GM12878 (cell line): ENCODE data around the gene ST8SIA1. TPM values are rescaled to one million over a fixed set of nuclear protein-coding genes. Genes with fewer than 3 reads are reported as not detected.

Source experiments
- ATAC-seq: fragments of 200-7000 bp; cut with Tn5 transposase; 3 replicates; pipeline ENCODE4 v1.9.1; 2020; ENCODE audit warnings: mild to moderate bottlenecking, moderate library complexity
- BruUV-seq: library from RNA; stranded (reverse); fragments of 400-500 nt; replicated peaks from 2 replicates; lab custom pipeline; 2021; lab: Mats Ljungman, UMichigan
- CTCF ChIA-PET: fragments of 300-600 bp; sonication (Branson Sonifier 250); formaldehyde crosslinking; extraction: SDS; loops from one replicate; lab custom pipeline; 2021; ENCODE audit warnings: inconsistent platforms; lab: Yijun Ruan, JAX
- POLR2A ChIA-PET: fragments of 350-600 bp; formaldehyde crosslinking; extraction: SDS; loops from one replicate; lab custom pipeline; 2021; ENCODE audit warnings: inconsistent platforms; lab: Charles Lee
- RAD21 ChIA-PET: fragments of 300-600 bp; sonication (Branson Sonifier 250); formaldehyde crosslinking; loops from one replicate; lab custom pipeline; 2023; ENCODE audit warnings: antibody characterized with exemption; ENCODE audit not compliant: unreplicated experiment; lab: Charles Lee
- SMC1A ChIA-PET: fragments of 300-600 bp; sonication (Branson Sonifier 250); formaldehyde crosslinking; loops from one replicate; lab custom pipeline; 2023; ENCODE audit not compliant: unreplicated experiment, uncharacterized antibody; lab: Charles Lee
- DNase-seq: peaks from one replicate; pipeline ENCODE4 v3.0.0-alpha.2; 2011; ENCODE audit warnings: low read depth, low spot score
- FAIRE-seq: peaks from 3 replicates; lab custom pipeline; 2011; peaks lifted over from hg19 to GRCh38; lab: Jason Lieb, UNC
- H2AFZ ChIP-seq: 2 replicates; pipeline ENCODE4 v1.6.0; 2011; ENCODE audit warnings: low read depth, low read length, control low read depth; ENCODE audit not compliant: control insufficient read depth
- H3K27ac ChIP-seq: 2 replicates; pipeline ENCODE4 v1.5.1; 2011; ENCODE audit warnings: control low read depth; ENCODE audit not compliant: control insufficient read depth, insufficient read depth
- H3K27me3 ChIP-seq, 2 experiments: replicated peaks in 1 of 2; 2 replicates each; pipeline versions ENCODE4 v1.6.0 to v1.6.1; 2011; ENCODE audit warnings: low read length in 1 of 2; ENCODE audit not compliant: control insufficient read depth in 2 of 2, insufficient read depth in 2 of 2
- H3K36me3 ChIP-seq, 2 experiments: 2 replicates each; pipeline ENCODE4 v1.5.1; 2011; ENCODE audit warnings: low read length in 1 of 2; ENCODE audit not compliant: control insufficient read depth in 2 of 2, insufficient read depth in 2 of 2
- H3K4me1 ChIP-seq: 2 replicates; pipeline ENCODE4 v1.6.1; 2011; ENCODE audit warnings: mild to moderate bottlenecking, low read length, moderate library complexity, mixed read lengths; ENCODE audit not compliant: control insufficient read depth, insufficient read depth
- H3K4me2 ChIP-seq: 2 replicates; pipeline ENCODE4 v1.6.0; 2011; ENCODE audit warnings: control low read depth; ENCODE audit not compliant: control insufficient read depth, insufficient read depth
- H3K4me3 ChIP-seq: fragments of 200-600 bp; sonication (generic); 2 replicates; pipeline ENCODE4 v1.5.1; 2016
- H3K79me2 ChIP-seq: 2 replicates; pipeline ENCODE4 v1.6.0; 2011; ENCODE audit warnings: low read length; ENCODE audit not compliant: control insufficient read depth, insufficient read depth
- H3K9ac ChIP-seq: 2 replicates; pipeline ENCODE4 v1.8.0; 2011; ENCODE audit warnings: low read length, control low read depth, mixed read lengths; ENCODE audit not compliant: control insufficient read depth, insufficient read depth
- H3K9me3 ChIP-seq: replicated peaks from 3 replicates; pipeline ENCODE4 v1.5.1; 2011; ENCODE audit warnings: mild to moderate bottlenecking, low read length; ENCODE audit not compliant: control insufficient read depth, insufficient read depth
- H4K20me1 ChIP-seq: 2 replicates; pipeline ENCODE4 v1.6.0; 2011; ENCODE audit not compliant: control insufficient read depth, insufficient read depth
- EGR1 ChIP-seq, 2 experiments: IDR thresholded peaks; 1 replicate in 1 of 2; 2 replicates in 1 of 2; pipeline ENCODE4 v1.6.1; 2011 to 2012; ENCODE audit warnings: low read depth in 2 of 2, low read length in 2 of 2, borderline replicate concordance in 1 of 2, mild to moderate bottlenecking in 1 of 2, moderate library complexity in 1 of 2
- PAX5 ChIP-seq: IDR thresholded peaks from 2 replicates; pipeline ENCODE4 v1.6.1; 2011; ENCODE audit warnings: low read depth, low read length, borderline replicate concordance
- REST ChIP-seq: IDR thresholded peaks from 2 replicates; pipeline ENCODE4 v1.6.1; 2012; ENCODE audit warnings: mild to moderate bottlenecking, low read depth, low read length
- in situ Hi-C: fragments of 300-500 bp; cut with MboI; formaldehyde crosslinking; loops from 9 replicates; pipeline ENCODE4 v1.14.3; 2018; ENCODE audit warnings: mixed read lengths
- intact Hi-C: fragments of 100-400 bp; cut with micrococcal nuclease; formaldehyde crosslinking; loops from one replicate; pipeline ENCODE4 v1.14.2; 2022; ENCODE audit not compliant: unreplicated experiment
- polyA plus RNA-seq, 11 experiments: library from polyadenylated mRNA; depleted of rRNA in 4 of 11; unstranded in 6 of 11; stranded (reverse) in 5 of 11; fragments of >200 nt; fragmentation: Nextera tagmentation in 4 of 11; fragmentation: Illumina TruSeq in 1 of 11; extraction: Ambion mirVana in 4 of 11; extraction: Trizol in 1 of 11; gene quantifications; 1 replicate in 1 of 11; 2 replicates in 10 of 11; pipeline versions ENCODE4 v1.2.1 to v1.2.3, GENCODE V29; 2011 to 2016; ENCODE audit warnings: inconsistent platforms in 2 of 11, missing spikeins in 2 of 11, low read depth in 1 of 11
- total RNA-seq, 4 experiments: library from RNA; depleted of rRNA in 3 of 4; stranded (reverse); fragments of >200 nt in 3 of 4; fragmentation: Illumina TruSeq in 1 of 4; extraction: Trizol in 1 of 4; gene quantifications; 2 replicates each; pipeline versions ENCODE4 v1.2.1 to v1.2.3, GENCODE V29; 2013 to 2021
- TF ChIP-seq, protein P1 (sequence below): fragments of 450-650 bp; IDR thresholded peaks from 2 replicates; pipeline ENCODE4 v1.6.1; 2017; ENCODE audit warnings: mild to moderate bottlenecking, low read depth, inconsistent platforms; ENCODE audit not compliant: poor library complexity, severe bottlenecking
- TF ChIP-seq, protein P2 (sequence below): IDR thresholded peaks from 2 replicates; pipeline ENCODE4 v1.6.1; 2012; ENCODE audit warnings: low read depth, low read length, improper control_type of control experiment

ST8SIA1 gene
- total and polyA plus RNA-seq, 10 of the 15 experiments (the other 5 are each of a cell fraction or from before 2014, with no cell fraction given), result 0.23 to 0.35 (median 0.23) TPM; not detected in 7

DNA sequence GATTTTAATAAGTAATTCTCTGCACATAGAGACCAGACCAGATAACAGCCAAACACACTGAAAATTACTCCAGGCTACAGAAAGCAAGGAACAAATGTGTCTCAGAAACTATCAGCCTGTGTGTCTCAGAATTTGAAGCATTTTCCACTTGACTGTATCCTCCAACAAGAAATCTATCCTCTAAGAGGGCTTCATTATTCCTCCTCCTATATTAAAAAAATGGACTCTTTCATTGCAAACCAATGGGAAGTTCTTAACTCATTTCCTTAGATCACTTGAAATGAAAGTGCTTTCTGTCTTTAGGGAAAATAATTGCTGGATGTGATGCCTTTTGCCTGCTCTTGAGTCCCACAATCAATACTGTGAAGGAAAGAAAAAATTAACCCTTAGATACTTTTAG is 2.3 kb downstream of the ST8SIA1 start:
- H4K20me1 ChIP-seq, result no peaks in the 10 kb centered on the region
- peaks cover 3 to 22% of the 10 kb centered on the region in 2 experiments for H3K27me3 ChIP-seq
- ChIA-PET POLR2A (no interaction called here), SMC1A (no interaction called here), RAD21 (no interaction called here), CTCF (no interaction called here)
- H3K27ac ChIP-seq, result no peak overlapping the region
- no peak for ATAC-seq
- no peak for FAIRE-seq
- no peak overlapping the region for H3K4me3 ChIP-seq
- no peak for TF ChIP-seq REST
- no peak for TF ChIP-seq EGR1 (IDR thresholded peaks at IDR 0.05; ENCODE audit: borderline replicate concordance in 1 of 2, low read depth in 2 of 2, low read length in 2 of 2)
- TF ChIP-seq, protein P1, sequence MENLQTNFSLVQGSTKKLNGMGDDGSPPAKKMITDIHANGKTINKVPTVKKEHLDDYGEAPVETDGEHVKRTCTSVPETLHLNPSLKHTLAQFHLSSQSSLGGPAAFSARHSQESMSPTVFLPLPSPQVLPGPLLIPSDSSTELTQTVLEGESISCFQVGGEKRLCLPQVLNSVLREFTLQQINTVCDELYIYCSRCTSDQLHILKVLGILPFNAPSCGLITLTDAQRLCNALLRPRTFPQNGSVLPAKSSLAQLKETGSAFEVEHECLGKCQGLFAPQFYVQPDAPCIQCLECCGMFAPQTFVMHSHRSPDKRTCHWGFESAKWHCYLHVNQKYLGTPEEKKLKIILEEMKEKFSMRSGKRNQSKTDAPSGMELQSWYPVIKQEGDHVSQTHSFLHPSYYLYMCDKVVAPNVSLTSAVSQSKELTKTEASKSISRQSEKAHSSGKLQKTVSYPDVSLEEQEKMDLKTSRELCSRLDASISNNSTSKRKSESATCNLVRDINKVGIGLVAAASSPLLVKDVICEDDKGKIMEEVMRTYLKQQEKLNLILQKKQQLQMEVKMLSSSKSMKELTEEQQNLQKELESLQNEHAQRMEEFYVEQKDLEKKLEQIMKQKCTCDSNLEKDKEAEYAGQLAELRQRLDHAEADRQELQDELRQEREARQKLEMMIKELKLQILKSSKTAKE, result no peak
- TF ChIP-seq, protein P2, sequence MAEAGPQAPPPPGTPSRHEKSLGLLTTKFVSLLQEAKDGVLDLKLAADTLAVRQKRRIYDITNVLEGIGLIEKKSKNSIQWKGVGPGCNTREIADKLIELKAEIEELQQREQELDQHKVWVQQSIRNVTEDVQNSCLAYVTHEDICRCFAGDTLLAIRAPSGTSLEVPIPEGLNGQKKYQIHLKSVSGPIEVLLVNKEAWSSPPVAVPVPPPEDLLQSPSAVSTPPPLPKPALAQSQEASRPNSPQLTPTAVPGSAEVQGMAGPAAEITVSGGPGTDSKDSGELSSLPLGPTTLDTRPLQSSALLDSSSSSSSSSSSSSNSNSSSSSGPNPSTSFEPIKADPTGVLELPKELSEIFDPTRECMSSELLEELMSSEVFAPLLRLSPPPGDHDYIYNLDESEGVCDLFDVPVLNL, result no peak
- no peak for TF ChIP-seq PAX5
- no peak overlapping the region for H3K4me2 ChIP-seq
- no TSS peak for BruUV-seq
- H3K4me1 ChIP-seq, result no peaks in the 10 kb centered on the region; the same call in 1 of the 2 replicates
- in situ Hi-C loops (no loop called here), intact Hi-C loops (no loop called here)
- H3K36me3 ChIP-seq, result no peaks in the 10 kb centered on the region
- no peaks in the 10 kb centered on the region for H3K79me2 ChIP-seq
- H3K9ac ChIP-seq, result no peak overlapping the region
- no peaks in the 10 kb centered on the region for H3K9me3 ChIP-seq
- DNase-seq, result no peak
- H2AFZ ChIP-seq, result no peak overlapping the region
